ENCODE results near the gene NRIP3.

DNA sequence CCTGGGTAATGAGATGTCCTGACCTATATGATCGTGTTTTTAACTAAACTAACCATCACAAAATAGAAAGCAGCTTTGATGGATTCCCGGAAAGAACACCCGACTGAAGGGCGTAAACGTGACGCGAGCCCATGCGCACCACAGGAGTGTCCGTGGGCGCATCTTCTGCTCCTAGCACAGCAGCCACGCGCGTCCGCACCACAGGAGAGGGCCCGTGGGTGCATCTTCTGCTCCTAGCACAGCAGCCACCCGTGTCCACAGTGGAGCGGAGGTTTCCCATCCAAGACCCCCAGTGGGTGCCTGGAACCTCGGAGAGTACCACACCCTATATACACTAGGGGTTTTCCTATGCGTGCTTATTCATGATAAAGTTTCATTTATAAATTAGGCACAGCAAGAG, 36.1 kb upstream of the NRIP3 start:
- TF ChIP-seq CTCF (IDR thresholded peaks at IDR 0.05; ENCODE audit: extremely low read depth in 1 of 2, insufficient read depth in 1 of 2, low read depth in 1 of 2, low read length in 2 of 2), result no peak
- no peak for TF ChIP-seq POLR2AphosphoS5 (IDR thresholded peaks at IDR 0.05; ENCODE audit: insufficient read depth, low read depth, low read length)
- TF ChIP-seq MAX (IDR thresholded peaks at IDR 0.05; ENCODE audit: insufficient read depth, insufficient read length), result no peak
- no peak for TF ChIP-seq EZH2 (IDR thresholded peaks at IDR 0.05; ENCODE audit: borderline replicate concordance, low read depth, low read length, severe bottlenecking)
- no peak for TF ChIP-seq GATA2 (IDR thresholded peaks at IDR 0.05; ENCODE audit: insufficient read depth, insufficient read length, low read depth, low read length)
- TF ChIP-seq MYC (IDR thresholded peaks at IDR 0.05; ENCODE audit: low read depth, low read length), result no peak
- TF ChIP-seq POLR2A (IDR thresholded peaks at IDR 0.05; ENCODE audit: low read depth, low read length), result no peak
- no peak for TF ChIP-seq JUN (IDR thresholded peaks at IDR 0.05; ENCODE audit: borderline replicate concordance, insufficient read depth, insufficient read length, low read depth)

Measured in endothelial cell of umbilical vein (primary cell).